GM18505 (cell line): ENCODE results near the gene PUS10.

Experiments
- ATAC-seq: cut with Tn5 transposase; IDR thresholded peaks from one replicate; pipeline ENCODE4 v1.9.1; 2021; ENCODE audit not compliant: unreplicated experiment
- POLR2A ChIP-seq: IDR thresholded peaks from 4 replicates; pipeline ENCODE4 v1.6.1; 2011; ENCODE audit warnings: borderline replicate concordance; ENCODE audit not compliant: insufficient read depth, insufficient read length; ENCODE audit errors: extremely low read depth

The PUS10 gene

GRCh38 chr2:60972889-60973656 lies 45.0 kb downstream of the PUS10 start:
- peak; percentile 29 for TF ChIP-seq POLR2A
- ATAC-seq: no peak

- TF ChIP-seq POLR2A: no peak
- ATAC-seq: peak; percentile 59
Measured at GRCh38 chr2:60966507-60967405, 51.3 kb downstream of the PUS10 start.

GRCh38 chr2:60965499-60965785 lies 52.6 kb downstream of the PUS10 start:
- ATAC-seq: no peak
- TF ChIP-seq POLR2A: no peak

GRCh38 chr2:60964651-60965498 lies 53.2 kb downstream of the PUS10 start:
- TF ChIP-seq POLR2A: no peak
- ATAC-seq: no peak

GRCh38 chr2:60963190-60963589 lies 54.9 kb downstream of the PUS10 start:
- no peak for TF ChIP-seq POLR2A
- no peak for ATAC-seq

- no peak for ATAC-seq
- no peak for TF ChIP-seq POLR2A
Measured at GRCh38 chr2:60962528-60962927, 55.5 kb downstream of the PUS10 start.

GRCh38 chr2:60961457-60961856 lies 56.6 kb downstream of the PUS10 start:
- ATAC-seq: no peak
- TF ChIP-seq POLR2A: no peak

GRCh38 chr2:60960706-60961105 lies 57.3 kb downstream of the PUS10 start:
- ATAC-seq: no peak
- no peak for TF ChIP-seq POLR2A

GRCh38 chr2:60959501-60959900 lies 58.6 kb downstream of the PUS10 start:
- no peak for TF ChIP-seq POLR2A
- no peak for ATAC-seq

- no peak for TF ChIP-seq POLR2A
- ATAC-seq: no peak
Measured at GRCh38 chr2:60958800-60959199, 59.3 kb downstream of the PUS10 start.

- TF ChIP-seq POLR2A: no peak
- ATAC-seq: no peak
Measured at GRCh38 chr2:60958361-60958760, 59.7 kb downstream of the PUS10 start.

GRCh38 chr2:60957643-60958042 lies 60.4 kb downstream of the PUS10 start:
- TF ChIP-seq POLR2A: no peak
- no peak for ATAC-seq

GRCh38 chr2:60957224-60957623 lies 60.8 kb downstream of the PUS10 start:
- TF ChIP-seq POLR2A: no peak
- ATAC-seq: no peak
